HepG2 (cell line): ENCODE measurements around the gene SLU7. TPM values are rescaled to one million over a fixed set of nuclear protein-coding genes. Genes with fewer than 3 reads are reported as not detected.

Experiments used
- ATAC-seq: fragments of 200-7000 bp; cut with Tn5 transposase; 3 replicates; pipeline ENCODE4 v1.9.1; 2020; ENCODE audit warnings: mild to moderate bottlenecking, moderate library complexity
- BruUV-seq: library from RNA; stranded (reverse); fragments of 400-500 nt; replicated peaks from 2 replicates; lab custom pipeline; 2021; lab: Mats Ljungman, UMichigan
- CTCF ChIA-PET: fragments of 300-600 bp; formaldehyde crosslinking; extraction: SDS; loops from one replicate; lab custom pipeline; 2021; ENCODE audit warnings: low total read pairs, inconsistent platforms, low intra/inter-chr PET ratio; lab: Yijun Ruan, JAX
- POLR2A ChIA-PET: fragments of 350-600 bp; sonication (Branson Sonifier 250); formaldehyde crosslinking; loops from one replicate; lab custom pipeline; 2020; ENCODE audit warnings: antibody characterized with exemption, inconsistent platforms; lab: Yijun Ruan, JAX
- DNase-seq: peaks from one replicate; pipeline ENCODE4 v3.0.0-alpha.2; 2015; ENCODE audit warnings: low spot score
- FAIRE-seq: peaks from 3 replicates; lab custom pipeline; 2011; peaks lifted over from hg19 to GRCh38; lab: Jason Lieb, UNC
- H2AFZ ChIP-seq: one replicate; pipeline ENCODE4 v1.6.1; 2011; ENCODE audit warnings: low read length, inconsistent platforms
- H3K27ac ChIP-seq: fragments of 300-600 bp; 3 replicates; pipeline ENCODE4 v1.8.0; 2011; ENCODE audit warnings: mixed run types, mild to moderate bottlenecking, mixed read lengths, low read length, inconsistent platforms; ENCODE audit not compliant: insufficient read depth; ENCODE audit errors: extremely low read length
- H3K27me3 ChIP-seq, 2 experiments: fragments of 200-600 bp in 1 of 2; 2 replicates in 1 of 2; 3 replicates in 1 of 2; pipeline versions ENCODE4 v1.6.0 to v1.8.0; 2011; ENCODE audit warnings: low read length in 2 of 2, mild to moderate bottlenecking in 2 of 2, moderate library complexity in 2 of 2, inconsistent platforms in 1 of 2; ENCODE audit not compliant: insufficient read depth in 2 of 2, control insufficient read depth in 1 of 2
- H3K36me3 ChIP-seq, 2 experiments: fragments of 200-600 bp in 1 of 2; replicated peaks in 1 of 2; 2 replicates in 1 of 2; 3 replicates in 1 of 2; pipeline versions ENCODE4 v1.5.1 to v1.8.0; 2011; ENCODE audit warnings: low read length in 2 of 2, inconsistent platforms in 1 of 2; ENCODE audit not compliant: insufficient read depth in 2 of 2, control insufficient read depth in 1 of 2
- H3K4me1 ChIP-seq: 2 replicates; pipeline ENCODE4 v1.5.1; 2012; ENCODE audit warnings: low read length, inconsistent platforms; ENCODE audit not compliant: insufficient read depth
- H3K4me2 ChIP-seq: 2 replicates; pipeline ENCODE4 v1.6.0; 2011; ENCODE audit warnings: low read depth, low read length, inconsistent platforms
- H3K4me3 ChIP-seq, 3 experiments: fragments of 200-600 bp in 1 of 3; sonication (generic), shearing (Covaris generic) in 1 of 3; replicated peaks in 1 of 3; 2 replicates each; pipeline ENCODE4 v1.5.1; 2011 to 2016; ENCODE audit warnings: low read length in 3 of 3, inconsistent platforms in 2 of 3, low read depth in 2 of 3, mild to moderate bottlenecking in 2 of 3, control low read depth in 1 of 3, mixed read lengths in 1 of 3; ENCODE audit not compliant: insufficient read depth in 1 of 3
- H3K79me2 ChIP-seq: one replicate; pipeline ENCODE4 v1.6.1; 2011; ENCODE audit warnings: low read length, inconsistent platforms; ENCODE audit not compliant: insufficient read depth
- H3K9ac ChIP-seq: 2 replicates; pipeline ENCODE4 v1.6.0; 2011; ENCODE audit warnings: mild to moderate bottlenecking, low read depth, low read length, inconsistent platforms; ENCODE audit not compliant: insufficient read depth
- H3K9me3 ChIP-seq: 2 replicates; pipeline ENCODE4 v1.5.1; 2012; ENCODE audit warnings: mild to moderate bottlenecking, low read length
- H4K20me1 ChIP-seq: 2 replicates; pipeline ENCODE4 v1.6.0; 2011; ENCODE audit warnings: inconsistent platforms, mild to moderate bottlenecking, low read length, moderate library complexity; ENCODE audit not compliant: insufficient read depth
- ASH2L ChIP-seq: fragments of 300-600, 200-600 bp; sonication (generic); IDR thresholded peaks from 2 replicates; pipeline ENCODE4 v1.7.0; 2017; ENCODE audit warnings: low read depth, mild to moderate bottlenecking, moderate library complexity, mixed read lengths, low read length; ENCODE audit not compliant: insufficient read length
- DMAP1 ChIP-seq: IDR thresholded peaks from 2 replicates; pipeline ENCODE4 v1.6.1; 2016
- ELF1 ChIP-seq: sonication (generic); formaldehyde crosslinking; IDR thresholded peaks from 2 replicates; pipeline ENCODE4 v1.4.0; 2020; ENCODE audit warnings: missing genetic modification reagents
- HNRNPLL ChIP-seq: fragments of 200-400 bp; formaldehyde crosslinking; IDR thresholded peaks from 2 replicates; pipeline ENCODE4 v1.6.1; 2017; ENCODE audit warnings: mild to moderate bottlenecking, low read depth, low read length; ENCODE audit not compliant: poor library complexity, severe bottlenecking
- HOXA5 ChIP-seq: sonication (generic); formaldehyde crosslinking; IDR thresholded peaks from 2 replicates; pipeline ENCODE4 v1.4.0; 2020; ENCODE audit warnings: missing genetic modification reagents
- ISX ChIP-seq: sonication (generic); formaldehyde crosslinking; conservative IDR thresholded peaks from 2 replicates; pipeline ENCODE4 v1.5.0; 2020; ENCODE audit warnings: missing genetic modification reagents
- MYC ChIP-seq: sonication (generic); formaldehyde crosslinking; IDR thresholded peaks from 2 replicates; pipeline ENCODE4 v1.9.0; 2021; ENCODE audit warnings: missing genetic modification reagents, borderline replicate concordance
- POGK ChIP-seq: sonication (generic); formaldehyde crosslinking; conservative IDR thresholded peaks from 2 replicates; pipeline ENCODE4 v1.8.0; 2022; ENCODE audit warnings: mild to moderate bottlenecking, moderate library complexity, missing genetic modification reagents
- POLR2G ChIP-seq: fragments of 200-400 bp; formaldehyde crosslinking; IDR thresholded peaks from 2 replicates; pipeline ENCODE4 v1.6.1; 2018; ENCODE audit warnings: mild to moderate bottlenecking, low read depth, low read length, moderate library complexity
- TEF ChIP-seq: sonication (generic); formaldehyde crosslinking; IDR thresholded peaks from 2 replicates; pipeline ENCODE4 v1.5.0; 2020; ENCODE audit warnings: missing genetic modification reagents
- ZNF232 ChIP-seq: sonication (generic); formaldehyde crosslinking; IDR thresholded peaks from 2 replicates; pipeline ENCODE4 v1.4.0; 2020; ENCODE audit warnings: missing genetic modification reagents, borderline replicate concordance
- ZNF274 ChIP-seq: sonication (generic); formaldehyde crosslinking; IDR thresholded peaks from 2 replicates; pipeline ENCODE4 v1.5.1; 2020; ENCODE audit warnings: mild to moderate bottlenecking, missing genetic modification reagents
- ZNF280D ChIP-seq: sonication (generic); formaldehyde crosslinking; IDR thresholded peaks from 2 replicates; pipeline ENCODE4 v1.5.1; 2020; ENCODE audit warnings: mild to moderate bottlenecking, missing genetic modification reagents
- ZNF589 ChIP-seq: sonication (generic); formaldehyde crosslinking; conservative IDR thresholded peaks from 2 replicates; pipeline ENCODE4 v1.8.0; 2022; ENCODE audit warnings: mild to moderate bottlenecking, moderate library complexity, missing genetic modification reagents
- ZNF746 ChIP-seq: sonication (generic); formaldehyde crosslinking; IDR thresholded peaks from 2 replicates; pipeline ENCODE4 v1.8.0; 2022; ENCODE audit warnings: mild to moderate bottlenecking, missing genetic modification reagents
- WGBS: methylation state at CpG from one replicate; pipeline ENCODE4 v1.1.6; 2017; ENCODE audit warnings: low lambda C conversion rate; 5-methylcytosine and 5-hydroxymethylcytosine counted together
- in situ Hi-C: cut with HindIII; loops from 2 replicates; pipeline ENCODE4 v1.10.0; 2017; ENCODE audit warnings: low pct_unique_long_range_greater_than_20kb; ENCODE audit not compliant: extremely low pct_ligation_motif_present
- intact Hi-C: fragments of 100-400 bp; cut with micrococcal nuclease; formaldehyde crosslinking; loops from one replicate; pipeline ENCODE4 v1.10.0; 2022; ENCODE audit not compliant: unreplicated experiment
- polyA plus RNA-seq, 8 experiments: library from polyadenylated mRNA; depleted of rRNA in 3 of 8; stranded (reverse) in 7 of 8; unstranded in 1 of 8; fragments of >200 nt; fragmentation: Illumina TruSeq in 4 of 8; extraction: Trizol in 4 of 8; gene quantifications; 2 replicates each; pipeline versions ENCODE4 v1.2.1 to v1.2.3, GENCODE V29; 2011 to 2016; ENCODE audit warnings: low read depth in 4 of 8, missing spikeins in 1 of 8, mixed read lengths in 1 of 8; ENCODE audit not compliant: insufficient read depth in 1 of 8
- total RNA-seq, 5 experiments: library from RNA; depleted of rRNA; stranded (reverse); fragments of >200 nt; fragmentation: Illumina TruSeq; extraction: Trizol; gene quantifications; 2 replicates each; pipeline ENCODE4 v1.2.3, GENCODE V29; 2016; ENCODE audit warnings: low read depth in 1 of 5

Gene SLU7
- total and polyA plus RNA-seq, 2 of the 13 experiments (the other 11 are each of a cell fraction or from before 2014, with no cell fraction given) = 24.0 to 39.2 TPM

DNA sequence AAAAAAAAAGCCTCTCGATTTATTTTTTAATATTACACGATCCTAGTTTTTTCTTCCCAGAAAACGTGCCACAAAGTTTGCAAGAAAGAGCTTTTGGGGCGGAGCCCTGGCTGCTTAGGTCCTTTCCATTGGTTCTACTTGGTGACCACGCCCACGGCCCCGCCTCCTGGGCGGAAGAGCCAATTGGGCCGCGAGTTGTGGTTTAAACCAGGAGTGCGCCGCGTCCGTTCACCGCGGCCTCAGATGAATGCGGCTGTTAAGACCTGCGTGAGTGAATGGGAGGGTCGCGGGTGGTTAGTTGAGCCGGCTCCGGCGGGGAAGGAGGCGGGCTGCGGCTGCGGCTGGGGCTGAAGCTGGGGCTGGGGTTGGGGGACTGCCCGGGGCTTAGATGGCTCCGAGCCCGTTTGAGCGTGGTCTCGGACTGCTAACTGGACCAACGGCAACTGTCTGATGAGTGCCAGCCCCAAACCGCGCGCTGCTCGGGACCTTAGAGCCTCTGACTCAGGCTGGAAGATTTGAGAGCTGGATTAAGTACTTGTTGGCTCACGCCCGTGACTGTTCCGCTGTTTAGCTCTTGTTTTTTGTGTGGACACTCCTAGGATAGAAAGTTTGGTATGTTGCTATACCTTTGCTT is 2.9 kb upstream of the SLU7 start, which contains the start of gene PTTG1:
TSS of gene PTTG1 (plus strand) at position 231 of the 634 bp plus-strand sequence. CDS start 458 bp downstream, outside the sequence.
- H3K27me3 ChIP-seq = no peaks in the 10 kb centered on the region; a peak in 1 of 5 replicates
- BruUV-seq = TSS peak; percentile 49
- peaks cover 62% of the 10 kb centered on the region for H3K4me1 ChIP-seq
- ATAC-seq = peak; percentile 91
- no peak within 1 kb of the TSS for H2AFZ ChIP-seq
- POLR2A ChIA-PET = interaction anchor here (0.7 to 2.0 kb wide), 4 partner anchors 17 to 59 kb away, joined by 4 to 19 read pairs (median 6); partner anchors contain the start of gene FAM200C
- in situ Hi-C loops = no loop called here
- under 1% methylated on average over 26 of the region's 39 CpGs for WGBS
- CTCF ChIA-PET = no interaction called here
- peak within 1 kb of the TSS; percentile 86 to 95 (median 87) for H3K4me3 ChIP-seq
- peak within 1 kb of the TSS; percentile 83 for H3K4me2 ChIP-seq
- peaks cover 50% of the 10 kb centered on the region for H3K79me2 ChIP-seq
- H4K20me1 ChIP-seq = no peaks in the 10 kb centered on the region; the same call in 1 of the 2 replicates
- DNase-seq = peak; percentile 93
- H3K9me3 ChIP-seq = no peaks in the 10 kb centered on the region
- intact Hi-C loops = loop anchor here (2.0 kb wide), 1 partner anchor 45 kb away; no protein-coding TSS in a partner anchor
- H3K27ac ChIP-seq = peak within 1 kb of the TSS; percentile 69
- FAIRE-seq = peak; percentile 96
- peak within 1 kb of the TSS; percentile 88 for H3K9ac ChIP-seq
- H3K36me3 ChIP-seq = peaks cover 0 to 5% of the 10 kb centered on the region in 2 experiments; a peak in 4 of 5 replicates
- 0 out of 2 replicates have a peak, but pooled peaks have one; percentile 59 for TF ChIP-seq HOXA5 (CRISPR knock-in tag)
- TF ChIP-seq ISX (CRISPR knock-in tag) = no peak
- peak; percentile 52; the same call in 1 of the 2 replicates for TF ChIP-seq MYC (CRISPR knock-in tag)
- TF ChIP-seq ZNF280D (CRISPR knock-in tag) = no peak
- TF ChIP-seq ZNF589 (CRISPR knock-in tag) = no peak
- 0 out of 2 replicates have a peak, but pooled peaks have one; percentile 45 for TF ChIP-seq ZNF274 (CRISPR knock-in tag)
- TF ChIP-seq ZNF746 (CRISPR knock-in tag) = no peak
- peak; percentile 85 for TF ChIP-seq ASH2L
- TF ChIP-seq ZNF232 (CRISPR knock-in tag) = peak; percentile 54; the same call in 1 of the 2 replicates
- peak; percentile 42; the same call in 1 of the 2 replicates for TF ChIP-seq ELF1 (CRISPR knock-in tag)
- TF ChIP-seq DMAP1 (CRISPR knock-in tag) = peak; percentile 72; the same call in 1 of the 2 replicates
- no peak for TF ChIP-seq TEF (CRISPR knock-in tag)
- peak; percentile 85 for TF ChIP-seq POLR2G
- peak; percentile 83 for TF ChIP-seq HNRNPLL
- TF ChIP-seq POGK (CRISPR knock-in tag) = peak; percentile 65; the same call in 1 of the 2 replicates
